ENCODE results near the gene CDK12. TPM values are rescaled to one million over a fixed set of nuclear protein-coding genes. Genes with fewer than 3 reads are reported as not detected.
"Not testable (repeated sequence)": the region's sequence is repeated elsewhere in the genome, so short reads cannot be mapped to it uniquely, and the experiment has no call there.

CDK12 gene
- total and polyA plus RNA-seq, 4 donors: 7.3 to 71.1 (median 28.6) TPM

DNA sequence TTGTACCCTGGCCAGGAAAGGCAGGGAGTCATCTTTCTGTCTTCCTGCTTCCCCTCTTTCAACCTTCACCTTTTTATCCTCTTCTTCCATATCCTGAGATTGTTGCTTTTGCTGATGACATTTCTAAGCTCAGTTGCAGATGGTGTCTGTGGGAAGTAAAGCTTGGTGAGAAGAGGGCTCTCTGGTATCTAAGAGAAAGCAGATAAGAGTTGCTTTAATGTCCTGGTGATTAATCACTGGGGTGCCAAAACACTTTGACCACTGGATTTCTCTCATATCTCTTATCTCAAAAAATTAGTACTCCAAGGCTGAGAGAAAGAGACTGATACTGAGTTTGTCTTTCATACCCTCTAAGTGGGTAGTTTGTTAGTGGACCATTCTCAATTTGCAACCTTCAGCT lies 75.2 kb downstream of the CDK12 start:
- no peak overlapping the region for H3K4me3 ChIP-seq (ENCODE audit: low read length in 2 of 2)
- DNase-seq: no peak
- no peak overlapping the region for H3K27ac ChIP-seq (ENCODE audit: low read depth in 1 of 2, low read length in 2 of 2)
- H3K36me3 ChIP-seq (ENCODE audit: control insufficient read depth in 1 of 2, insufficient read depth in 2 of 2, low read length in 1 of 2): no peaks in the 10 kb centered on the region
- ATAC-seq (ENCODE audit: low FRiP score): no peak
- H3K27me3 ChIP-seq (ENCODE audit: control insufficient read depth in 1 of 2, insufficient read depth in 2 of 2, low read length in 1 of 2): no peaks in the 10 kb centered on the region
- no peaks in the 10 kb centered on the region for H3K4me1 ChIP-seq (ENCODE audit: control insufficient read depth in 1 of 2, insufficient read depth in 2 of 2, low read length in 2 of 2)
- intact Hi-C loops (cut with DNase I): no loop called here
- no peaks in the 10 kb centered on the region for H3K9me3 ChIP-seq (ENCODE audit: control insufficient read depth, low read length)

GRCh38 chr17:39537364-39537763 lies 76.1 kb downstream of the CDK12 start:
- H3K4me3 ChIP-seq (ENCODE audit: low read length in 2 of 2); H3K27ac ChIP-seq (ENCODE audit: low read depth in 1 of 2, low read length in 2 of 2); ATAC-seq (ENCODE audit: low FRiP score); H3K27me3 ChIP-seq (ENCODE audit: control insufficient read depth in 1 of 2, insufficient read depth in 2 of 2, low read length in 1 of 2); DNase-seq; H3K36me3 ChIP-seq (ENCODE audit: control insufficient read depth in 1 of 2, insufficient read depth in 2 of 2, low read length in 1 of 2); intact Hi-C loops (cut with DNase I); H3K4me1 ChIP-seq (ENCODE audit: control insufficient read depth in 1 of 2, insufficient read depth in 2 of 2, low read length in 2 of 2); H3K9me3 ChIP-seq (ENCODE audit: control insufficient read depth, low read length): not testable (repeated sequence)
- 95% methylated on average over 2 of the region's 2 CpGs for WGBS, 2 donors

- Histone ChIP-seq H3K27ac (ENCODE audit: low read depth in 1 of 2, low read length in 2 of 2) (no peak overlapping the region), H3K4me3 (ENCODE audit: low read length in 2 of 2) (no peak overlapping the region), H3K4me1 (ENCODE audit: control insufficient read depth in 1 of 2, insufficient read depth in 2 of 2, low read length in 2 of 2) (no peaks in the 10 kb centered on the region), H3K9me3 (ENCODE audit: control insufficient read depth, low read length) (no peaks in the 10 kb centered on the region), H3K27me3 (ENCODE audit: control insufficient read depth in 1 of 2, insufficient read depth in 2 of 2, low read length in 1 of 2) (no peaks in the 10 kb centered on the region), H3K36me3 (ENCODE audit: control insufficient read depth in 1 of 2, insufficient read depth in 2 of 2, low read length in 1 of 2) (no peaks in the 10 kb centered on the region)
- no peak for DNase-seq
- no peak for ATAC-seq (ENCODE audit: low FRiP score)
- intact Hi-C loops (cut with DNase I): no loop called here
- WGBS, 2 donors: 46 to 50% methylated on average over 3 of the region's 3 CpGs
These were observed 77.6 kb downstream of the CDK12 start for GRCh38 chr17:39538866-39539265.

- H3K27me3 ChIP-seq (ENCODE audit: control insufficient read depth in 1 of 2, insufficient read depth in 2 of 2, low read length in 1 of 2): no peaks in the 10 kb centered on the region
- no peak overlapping the region for H3K27ac ChIP-seq (ENCODE audit: low read depth in 1 of 2, low read length in 2 of 2)
- ATAC-seq (ENCODE audit: low FRiP score): peak; percentile 19
- H3K4me1 ChIP-seq (ENCODE audit: control insufficient read depth in 1 of 2, insufficient read depth in 2 of 2, low read length in 2 of 2): no peaks in the 10 kb centered on the region
- no peak for DNase-seq
- H3K9me3 ChIP-seq (ENCODE audit: control insufficient read depth, low read length): no peaks in the 10 kb centered on the region
- 89 to 91% methylated on average over 9 of the region's 9 CpGs for WGBS, 2 donors
- H3K36me3 ChIP-seq (ENCODE audit: control insufficient read depth in 1 of 2, insufficient read depth in 2 of 2, low read length in 1 of 2): peaks cover 1 to 3% of the 10 kb centered on the region in 2 donors
- no peak overlapping the region for H3K4me3 ChIP-seq (ENCODE audit: low read length in 2 of 2)
- intact Hi-C loops (cut with DNase I): no loop called here
These were observed 79.3 kb downstream of the CDK12 start for GRCh38 chr17:39540611-39541010.

GRCh38 chr17:39541652-39542051 lies 80.4 kb downstream of the CDK12 start:
- 70 to 83% methylated on average over 6 of the region's 6 CpGs for WGBS, 2 donors
- no peaks in the 10 kb centered on the region for H3K4me1 ChIP-seq (ENCODE audit: control insufficient read depth in 1 of 2, insufficient read depth in 2 of 2, low read length in 2 of 2)
- DNase-seq (no peak), ATAC-seq (ENCODE audit: low FRiP score) (no peak)
- no peaks in the 10 kb centered on the region for H3K9me3 ChIP-seq (ENCODE audit: control insufficient read depth, low read length)
- no peak overlapping the region for H3K27ac ChIP-seq (ENCODE audit: low read depth in 1 of 2, low read length in 2 of 2)
- no peaks in the 10 kb centered on the region for H3K27me3 ChIP-seq (ENCODE audit: control insufficient read depth in 1 of 2, insufficient read depth in 2 of 2, low read length in 1 of 2)
- peaks cover 1 to 3% of the 10 kb centered on the region in 2 donors for H3K36me3 ChIP-seq (ENCODE audit: control insufficient read depth in 1 of 2, insufficient read depth in 2 of 2, low read length in 1 of 2)
- H3K4me3 ChIP-seq (ENCODE audit: low read length in 2 of 2): no peak overlapping the region
- intact Hi-C loops (cut with DNase I): no loop called here

DNA sequence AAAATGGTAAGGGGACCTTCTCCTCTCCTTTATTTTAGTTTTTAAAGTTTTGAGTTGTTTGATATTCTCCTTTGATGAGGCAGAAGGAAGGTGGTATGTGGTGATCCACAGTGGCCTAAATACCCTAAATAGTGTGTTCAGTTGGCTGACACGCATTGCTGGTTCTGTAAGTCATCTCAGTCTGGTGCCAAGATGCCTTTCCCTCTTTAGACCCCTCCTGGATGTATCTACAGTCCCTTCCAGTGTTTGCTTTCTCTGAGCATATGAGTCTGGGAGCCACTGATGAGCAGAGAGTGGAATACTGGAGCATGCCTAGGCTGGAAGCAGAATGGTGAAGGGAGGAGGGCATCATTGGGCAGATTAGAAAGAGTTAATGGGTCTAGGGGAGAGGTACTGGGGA lies 81.9 kb downstream of the CDK12 start:
- Histone ChIP-seq H3K9me3 (ENCODE audit: control insufficient read depth, low read length) (no peaks in the 10 kb centered on the region), H3K27ac (ENCODE audit: low read depth in 1 of 2, low read length in 2 of 2) (no peak overlapping the region), H3K27me3 (ENCODE audit: control insufficient read depth in 1 of 2, insufficient read depth in 2 of 2, low read length in 1 of 2) (no peaks in the 10 kb centered on the region), H3K4me1 (ENCODE audit: control insufficient read depth in 1 of 2, insufficient read depth in 2 of 2, low read length in 2 of 2) (no peaks in the 10 kb centered on the region), H3K4me3 (ENCODE audit: low read length in 2 of 2) (no peak overlapping the region), H3K36me3 (ENCODE audit: control insufficient read depth in 1 of 2, insufficient read depth in 2 of 2, low read length in 1 of 2) (peaks cover 1 to 3% of the 10 kb centered on the region in 2 donors)
- ATAC-seq (ENCODE audit: low FRiP score) (no peak), DNase-seq (no peak)
- WGBS, 2 donors: 71 to 82% methylated on average over 1 of the region's 1 CpG
- intact Hi-C loops (cut with DNase I): no loop called here

DNA sequence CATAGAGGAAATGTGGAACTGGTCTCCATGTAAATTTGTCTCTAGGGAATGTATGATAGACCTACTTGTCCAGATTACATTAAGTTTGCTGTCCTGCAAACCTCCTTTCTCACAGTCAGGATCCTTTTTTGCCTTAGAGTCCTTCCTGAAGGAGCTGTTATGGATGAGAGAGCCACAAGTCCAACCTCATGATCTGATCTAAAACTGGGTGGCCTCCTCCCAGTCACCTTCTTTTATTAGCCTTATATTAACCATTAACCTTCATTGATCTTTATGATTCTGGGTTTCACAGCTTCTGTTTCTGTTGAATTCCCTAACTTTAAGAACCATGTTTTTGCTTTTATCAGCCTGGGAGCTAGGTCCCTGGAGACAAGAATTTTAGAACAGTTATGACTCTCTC lies 82.4 kb downstream of the CDK12 start:
- H3K27ac ChIP-seq (ENCODE audit: low read depth in 1 of 2, low read length in 2 of 2): no peak overlapping the region
- no peaks in the 10 kb centered on the region for H3K27me3 ChIP-seq (ENCODE audit: control insufficient read depth in 1 of 2, insufficient read depth in 2 of 2, low read length in 1 of 2)
- intact Hi-C loops (cut with DNase I): no loop called here
- no peak for DNase-seq
- H3K4me3 ChIP-seq (ENCODE audit: low read length in 2 of 2): no peak overlapping the region
- no peaks in the 10 kb centered on the region for H3K9me3 ChIP-seq (ENCODE audit: control insufficient read depth, low read length)
- no peak for ATAC-seq (ENCODE audit: low FRiP score)
- H3K36me3 ChIP-seq (ENCODE audit: control insufficient read depth in 1 of 2, insufficient read depth in 2 of 2, low read length in 1 of 2): peaks cover 1 to 3% of the 10 kb centered on the region in 2 donors
- H3K4me1 ChIP-seq (ENCODE audit: control insufficient read depth in 1 of 2, insufficient read depth in 2 of 2, low read length in 2 of 2): no peaks in the 10 kb centered on the region

DNA sequence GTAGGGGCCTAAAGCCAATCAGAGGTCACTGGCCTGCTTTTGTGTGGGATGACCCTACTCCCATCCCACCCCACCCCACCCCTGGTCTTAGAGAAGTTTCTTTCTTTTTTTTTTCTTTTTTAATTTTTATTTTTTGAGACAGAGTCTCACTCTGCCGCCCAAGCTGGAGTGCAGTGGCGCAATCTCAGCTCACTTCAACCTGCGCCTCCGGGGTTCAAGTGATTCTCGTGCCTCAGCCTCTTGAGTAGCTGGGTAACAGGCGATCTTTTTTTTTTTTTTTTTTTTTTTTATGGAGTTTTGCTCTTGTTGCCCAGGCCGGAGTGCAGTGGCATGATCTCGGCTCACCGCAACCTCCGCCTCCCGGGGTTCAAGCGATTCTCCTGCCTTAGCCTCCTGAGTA lies 83.1 kb downstream of the CDK12 start:
- H3K36me3 ChIP-seq (ENCODE audit: control insufficient read depth in 1 of 2, insufficient read depth in 2 of 2, low read length in 1 of 2); H3K27ac ChIP-seq (ENCODE audit: low read depth in 1 of 2, low read length in 2 of 2); ATAC-seq (ENCODE audit: low FRiP score); intact Hi-C loops (cut with DNase I); H3K9me3 ChIP-seq (ENCODE audit: control insufficient read depth, low read length); H3K27me3 ChIP-seq (ENCODE audit: control insufficient read depth in 1 of 2, insufficient read depth in 2 of 2, low read length in 1 of 2); H3K4me1 ChIP-seq (ENCODE audit: control insufficient read depth in 1 of 2, insufficient read depth in 2 of 2, low read length in 2 of 2); DNase-seq; H3K4me3 ChIP-seq (ENCODE audit: low read length in 2 of 2): not testable (repeated sequence)
- WGBS, 2 donors: 96 to 98% methylated on average over 12 of the region's 12 CpGs

DNA sequence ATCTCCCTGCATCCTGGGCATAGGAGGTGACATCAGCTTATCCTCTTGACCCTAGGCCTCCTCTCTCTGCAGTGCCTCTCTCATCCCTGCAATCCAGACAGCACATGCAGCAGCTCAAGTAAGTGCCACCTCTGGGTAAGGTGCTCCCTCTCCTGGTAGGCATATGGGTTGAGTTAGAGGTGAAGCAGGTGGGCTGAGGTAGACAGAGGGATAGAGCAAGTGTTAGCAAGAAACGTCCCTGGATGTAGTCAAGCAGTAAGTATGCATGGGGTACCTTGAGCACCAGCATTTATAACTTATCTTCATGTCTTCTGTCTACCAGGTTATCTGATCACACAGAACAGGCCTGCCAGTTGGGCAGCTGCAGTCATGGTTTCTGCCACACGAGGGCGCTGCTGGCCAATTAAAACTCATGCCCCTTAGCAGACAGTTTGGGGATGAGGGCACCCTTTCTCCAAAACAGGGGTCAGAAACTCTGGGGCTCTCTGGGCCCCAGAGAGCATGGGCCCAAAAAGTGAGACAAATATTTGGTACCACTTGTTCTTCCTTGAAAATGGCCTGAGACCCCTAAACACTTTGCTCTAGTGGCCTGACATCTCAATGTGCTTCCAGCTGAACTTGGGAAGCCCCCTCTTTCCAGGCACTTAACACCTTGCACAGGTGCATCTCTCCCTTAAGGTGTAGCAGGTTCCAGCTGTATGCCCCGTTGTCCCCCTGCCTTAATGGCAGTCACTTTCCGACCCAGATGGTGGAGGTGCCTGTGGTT lies 86.6 kb downstream of the CDK12 start:
- whole genome bisulfite sequencing, 2 donors: 22 to 31% methylated on average over 5 of the region's 5 CpGs
- Histone ChIP-seq H3K27me3 (ENCODE audit: control insufficient read depth in 1 of 2, insufficient read depth in 2 of 2, low read length in 1 of 2) (no peaks in the 10 kb centered on the region), H3K36me3 (ENCODE audit: control insufficient read depth in 1 of 2, insufficient read depth in 2 of 2, low read length in 1 of 2) (peaks cover 3 to 5% of the 10 kb centered on the region in 2 donors), H3K4me3 (ENCODE audit: low read length in 2 of 2) (no peak overlapping the region), H3K4me1 (ENCODE audit: control insufficient read depth in 1 of 2, insufficient read depth in 2 of 2, low read length in 2 of 2) (no peaks in the 10 kb centered on the region), H3K9me3 (ENCODE audit: control insufficient read depth, low read length) (no peaks in the 10 kb centered on the region), H3K27ac (ENCODE audit: low read depth in 1 of 2, low read length in 2 of 2) (no peak overlapping the region)
- peak; percentile 79 for ATAC-seq (ENCODE audit: low FRiP score)
- peak; percentile 70 to 89 for DNase-seq
- intact Hi-C loops (cut with DNase I): loop anchor here in 1 of 2 donors (1.0 kb wide), 1 partner anchor 75 kb away; no protein-coding TSS in a partner anchor
